NCI-H748 treated with DMSO at 0.1 percent for 48 hours (cell line): Measurements from ENCODE around the gene OR2D2.
"Not testable (repeated sequence)": the region's sequence is repeated elsewhere in the genome, so short reads cannot be mapped to it uniquely, and the experiment has no call there.

ENCODE experiments used
- DNase-seq: peaks from one replicate; lab custom pipeline; 2025; lab: John Stamatoyannopoulos, UW

Gene OR2D2

DNA sequence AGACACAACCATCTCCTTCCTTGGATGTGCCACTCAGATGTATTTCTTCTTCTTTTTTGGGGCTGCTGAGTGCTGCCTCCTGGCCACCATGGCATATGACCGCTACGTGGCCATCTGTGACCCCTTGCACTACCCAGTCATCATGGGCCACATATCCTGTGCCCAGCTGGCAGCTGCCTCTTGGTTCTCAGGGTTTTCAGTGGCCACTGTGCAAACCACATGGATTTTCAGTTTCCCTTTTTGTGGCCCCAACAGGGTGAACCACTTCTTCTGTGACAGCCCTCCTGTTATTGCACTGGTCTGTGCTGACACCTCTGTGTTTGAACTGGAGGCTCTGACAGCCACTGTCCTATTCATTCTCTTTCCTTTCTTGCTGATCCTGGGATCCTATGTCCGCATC is 15.4 kb downstream of the OR2D2 start:
- no peak for DNase-seq

DNA sequence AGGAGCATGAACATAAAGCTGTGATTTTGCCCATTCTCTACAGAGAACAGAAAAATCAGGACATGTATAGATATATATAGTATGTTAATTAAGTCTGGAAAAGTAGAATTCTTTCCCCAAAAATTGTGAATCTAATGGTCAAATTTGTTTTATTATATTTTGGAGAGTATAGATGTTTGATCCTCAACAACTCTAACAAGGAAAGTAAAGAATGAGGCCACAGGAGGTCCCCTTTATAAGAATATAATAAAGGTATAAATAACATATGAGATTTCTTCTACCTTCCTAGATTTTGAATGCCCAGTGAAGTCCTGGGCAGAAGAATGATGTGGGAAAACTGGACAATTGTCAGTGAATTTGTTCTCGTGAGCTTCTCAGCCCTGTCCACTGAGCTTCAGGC is 16.0 kb downstream of the OR2D2 start, which contains the start of gene OR10A4:
TSS of gene OR10A4 (plus strand) at position 301 of the 400 bp plus-strand sequence. CDS start at position 324, 23 bp downstream.
- no peak for DNase-seq

DNA sequence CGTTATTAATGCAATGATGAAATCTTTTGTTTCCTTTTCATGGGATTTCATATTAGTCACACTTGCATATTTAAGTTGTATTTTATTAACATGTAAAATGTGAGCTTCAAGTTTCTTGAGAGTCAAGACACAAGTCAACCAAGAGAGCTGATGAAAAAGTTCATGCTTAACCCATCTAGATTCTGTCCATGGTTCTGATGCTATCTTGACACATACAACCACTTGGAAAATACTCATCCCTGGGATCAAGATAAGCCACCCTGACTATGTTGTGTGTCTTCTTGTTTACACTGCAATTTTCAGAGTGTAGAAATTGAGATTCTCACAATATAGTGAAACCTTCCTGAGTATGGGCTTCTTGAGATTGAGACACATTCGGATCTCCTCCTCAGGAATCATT is 16.5 kb downstream of the OR2D2 start:
- no peak for DNase-seq

DNA sequence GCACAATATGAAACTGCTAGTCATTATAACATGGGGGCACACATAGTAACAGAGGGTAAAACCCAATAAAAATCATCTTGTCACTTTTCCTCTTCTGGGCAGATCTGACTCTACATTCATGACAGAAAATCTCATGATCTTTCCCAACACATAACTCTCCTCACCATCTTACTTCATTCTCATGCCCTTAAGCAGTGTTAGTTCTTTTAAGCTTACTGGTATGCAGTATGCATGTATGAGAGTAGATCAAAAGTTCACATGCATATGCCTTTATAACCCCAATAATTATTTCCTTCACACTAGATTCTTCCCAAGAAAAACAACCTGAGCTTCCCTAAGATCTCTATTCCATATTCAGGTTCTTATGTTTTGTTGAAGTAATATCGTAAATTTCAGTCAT is 21.0 kb downstream of the OR2D2 start:
- DNase-seq: no peak

DNA sequence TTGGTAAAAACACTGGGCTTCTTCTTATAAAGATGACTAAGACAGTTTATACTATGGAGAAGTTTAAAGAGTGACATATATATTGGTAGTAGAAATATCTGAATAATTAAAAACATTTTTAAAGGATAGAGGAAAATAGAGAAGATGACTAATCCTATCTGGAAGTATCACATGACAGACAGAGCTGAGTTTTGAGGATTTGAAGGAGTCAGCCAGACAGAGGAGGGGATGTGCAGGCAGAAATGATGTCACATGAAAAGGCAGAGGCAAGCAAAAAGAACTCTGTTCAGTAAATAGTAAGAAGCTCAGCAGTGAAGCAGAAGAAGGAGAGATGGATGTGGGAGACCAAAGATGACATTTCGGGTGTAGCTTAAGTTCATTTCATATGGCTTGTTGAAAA is 27.9 kb downstream of the OR2D2 start:
- DNase-seq: no peak

DNA sequence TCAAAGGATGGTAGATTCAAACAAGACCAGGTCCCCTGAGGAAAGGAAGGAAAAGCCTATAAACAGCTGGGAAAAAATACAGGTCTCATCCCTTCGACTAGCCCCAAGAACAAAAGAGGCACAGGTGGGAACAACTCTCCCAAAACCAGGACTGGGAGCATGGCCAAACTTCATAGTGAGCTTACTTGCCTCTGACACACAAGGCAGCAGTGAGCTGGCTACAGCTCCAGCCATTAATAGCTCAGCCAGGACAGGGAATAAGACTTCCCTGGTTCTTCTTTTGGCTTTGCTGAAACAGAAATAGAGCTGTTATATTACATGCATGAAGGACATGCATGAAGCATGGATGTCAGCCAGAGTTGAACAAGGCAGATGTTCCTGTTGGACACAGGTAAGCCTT is 29.3 kb downstream of the OR2D2 start, which contains the start of gene OR10A2:
TSS of gene OR10A2 (plus strand) at position 97 of the 400 bp plus-strand sequence. CDS start 6,698 bp downstream, outside the sequence.
- DNase-seq: no peak

DNA sequence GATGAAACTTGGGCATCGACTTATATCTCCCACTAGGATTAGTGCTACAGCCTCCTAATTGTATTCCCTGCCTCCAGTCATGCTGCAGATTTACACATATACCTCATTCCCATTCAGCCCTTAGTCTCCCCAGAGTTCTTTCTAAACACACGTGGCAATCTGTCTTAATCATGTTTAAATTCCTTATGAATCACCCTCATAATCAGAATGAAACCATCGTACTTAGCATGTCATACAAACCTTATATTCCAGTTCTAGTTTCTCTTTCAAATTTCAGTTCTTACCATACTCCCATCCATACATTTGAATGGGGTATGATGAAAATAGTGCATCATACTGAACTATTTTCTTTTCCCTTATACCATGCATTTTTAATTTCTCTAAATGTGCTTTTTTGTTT is 35.4 kb downstream of the OR2D2 start:
- no peak for DNase-seq

DNA sequence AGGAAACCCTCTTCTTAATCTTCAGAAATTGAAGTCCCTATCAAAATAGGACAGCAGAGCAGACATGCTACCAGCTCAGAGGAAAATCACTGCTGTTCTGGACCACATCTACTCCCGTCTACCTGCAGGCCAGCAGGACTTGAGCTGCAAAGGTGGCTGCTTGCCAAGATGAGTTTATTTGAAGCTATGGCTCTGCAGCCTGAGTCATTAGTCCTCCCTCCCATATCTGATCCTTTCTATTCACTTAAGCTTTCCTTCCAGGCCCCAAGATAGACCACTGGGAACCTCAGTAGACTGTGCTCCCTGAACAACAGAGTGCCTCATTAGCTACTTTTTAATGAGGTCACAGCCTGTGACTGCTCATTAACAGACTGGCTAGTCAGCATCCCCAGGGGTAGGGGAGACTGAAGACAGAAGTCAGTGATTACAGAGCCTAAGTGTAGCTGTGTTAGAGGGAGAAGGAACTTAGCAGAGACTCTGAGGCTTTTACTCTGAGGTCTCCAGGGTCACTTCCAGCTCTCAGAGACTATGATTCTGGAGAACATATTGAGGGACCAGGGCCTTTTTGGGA is 36.2 kb downstream of the OR2D2 start:
- no peak for DNase-seq

DNA sequence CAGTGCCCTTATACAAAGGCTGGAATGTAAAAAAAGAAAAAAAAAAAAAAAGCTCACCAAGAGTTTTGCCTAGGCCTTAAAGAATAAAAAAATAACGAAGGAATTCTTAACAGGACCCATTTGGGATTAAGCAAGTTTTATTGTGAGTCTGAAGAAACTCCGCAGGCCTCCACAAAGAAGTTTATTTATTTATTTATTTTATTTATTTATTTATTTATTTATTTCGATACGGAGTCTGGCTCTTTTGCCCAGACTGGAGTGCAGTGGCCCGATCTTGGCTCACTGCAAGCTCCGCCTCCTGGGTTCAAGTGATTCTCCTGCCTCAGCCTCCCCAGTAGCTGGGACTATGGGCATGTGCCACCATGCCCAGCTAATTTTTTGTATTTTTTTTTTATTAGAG is 37.5 kb downstream of the OR2D2 start:
- not testable (repeated sequence) for DNase-seq

DNA sequence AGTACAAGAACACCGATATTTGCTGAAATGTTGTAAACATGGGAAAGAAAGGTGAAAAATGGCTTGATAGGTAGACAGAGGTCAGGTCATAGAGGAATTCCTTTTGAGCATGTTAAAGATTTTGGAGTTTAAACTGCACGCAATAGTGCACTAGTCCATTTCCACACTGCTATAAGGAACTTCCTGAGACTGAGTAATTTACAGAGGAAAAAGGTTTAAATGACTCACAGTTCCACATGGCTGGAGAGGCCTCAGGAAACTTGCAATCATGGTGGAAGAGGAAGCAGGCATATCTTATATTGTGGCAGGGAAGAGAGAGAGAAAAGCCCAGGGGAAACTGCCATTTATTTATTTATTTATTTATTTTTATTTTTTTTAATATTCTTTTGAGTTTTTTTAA is 41.8 kb downstream of the OR2D2 start:
- no peak for DNase-seq

DNA sequence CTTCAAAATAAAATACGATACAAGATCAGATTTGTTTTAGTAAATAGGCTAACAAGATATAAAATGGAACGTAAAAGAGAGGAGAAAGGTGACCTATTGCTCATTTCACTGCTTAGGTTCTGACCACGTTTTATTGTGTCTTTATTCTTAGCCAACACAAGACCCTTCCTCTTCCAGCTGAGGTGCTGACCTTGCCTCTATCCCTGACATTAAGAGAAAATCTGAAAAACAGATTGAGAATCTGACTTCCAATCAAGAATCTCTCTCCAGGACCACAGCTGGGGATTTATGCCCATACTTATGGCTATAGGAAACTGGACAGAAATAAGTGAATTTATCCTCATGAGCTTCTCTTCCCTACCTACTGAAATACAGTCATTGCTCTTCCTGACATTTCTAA is 46.9 kb downstream of the OR2D2 start, which contains the start of gene OR10A5:
TSS of gene OR10A5 (plus strand) at position 301 of the 400 bp plus-strand sequence. CDS start at position 301, 0 bp downstream.
- no peak for DNase-seq

DNA sequence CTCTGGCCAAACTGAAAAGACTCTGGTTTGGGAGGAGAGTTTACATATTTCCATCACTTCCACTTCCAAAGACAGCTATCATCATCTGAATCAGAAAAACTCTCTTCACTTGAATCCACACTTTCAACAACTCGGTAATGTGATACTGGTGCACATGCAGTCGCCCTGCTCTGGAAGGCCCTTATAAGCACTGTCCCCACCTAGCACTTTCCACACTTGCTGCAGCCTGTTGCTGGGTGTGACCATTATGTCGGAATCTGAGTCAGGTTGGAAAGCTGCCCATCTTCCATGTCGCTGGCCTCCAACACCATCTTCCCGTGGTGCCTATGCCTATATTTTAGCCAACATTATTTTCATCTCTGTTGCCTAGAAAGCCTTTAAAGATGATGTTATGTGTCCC is 47.9 kb downstream of the OR2D2 start:
- no peak for DNase-seq

DNA sequence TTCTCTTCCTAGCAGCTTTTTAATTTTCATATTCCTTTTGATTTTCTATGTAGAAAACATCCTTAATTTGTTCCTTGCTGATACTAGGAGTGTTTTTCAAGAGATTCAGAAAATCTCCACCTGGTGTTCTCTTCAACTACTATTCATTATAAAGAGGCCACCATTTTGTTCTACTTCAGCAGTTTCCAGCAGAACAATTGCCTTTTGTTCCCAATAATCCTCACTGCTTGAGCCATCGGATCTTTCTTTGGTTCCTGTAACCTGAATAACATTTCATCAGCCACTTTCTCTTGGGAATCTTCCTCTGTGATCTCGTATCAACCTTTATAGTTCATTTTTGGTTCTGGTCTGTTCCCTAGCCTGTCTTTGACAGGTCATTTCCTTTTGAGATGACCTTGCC is 48.6 kb downstream of the OR2D2 start:
- DNase-seq: no peak

DNA sequence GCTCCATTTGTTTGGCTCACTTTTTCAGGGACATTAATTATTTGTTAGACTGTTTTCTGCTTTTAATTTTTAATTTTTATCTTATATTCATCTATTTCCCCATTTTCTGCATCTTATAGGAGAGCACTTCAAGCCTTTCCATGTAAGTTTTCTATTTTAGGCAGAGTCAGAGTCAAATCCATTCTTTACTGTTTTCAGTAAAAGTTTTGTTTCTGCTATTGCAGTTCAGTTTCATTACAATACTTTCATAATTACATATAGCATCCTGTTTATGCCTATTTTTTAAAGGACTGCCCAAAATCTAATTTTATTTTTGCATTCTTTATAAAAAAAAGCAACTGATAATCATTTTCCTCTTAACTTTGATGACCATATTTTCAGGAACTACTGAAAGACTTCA is 50.6 kb downstream of the OR2D2 start:
- no peak for DNase-seq
